Measurements from ENCODE around the gene ARHGEF38. TPM values are rescaled to one million over a fixed set of nuclear protein-coding genes. Genes with fewer than 3 reads are reported as not detected.
"Not testable (repeated sequence)": the region's sequence is repeated elsewhere in the genome, so short reads cannot be mapped to it uniquely, and the experiment has no call there.

Gene ARHGEF38
- total RNA-seq, 1 donor from 2014 or later = not detected

DNA sequence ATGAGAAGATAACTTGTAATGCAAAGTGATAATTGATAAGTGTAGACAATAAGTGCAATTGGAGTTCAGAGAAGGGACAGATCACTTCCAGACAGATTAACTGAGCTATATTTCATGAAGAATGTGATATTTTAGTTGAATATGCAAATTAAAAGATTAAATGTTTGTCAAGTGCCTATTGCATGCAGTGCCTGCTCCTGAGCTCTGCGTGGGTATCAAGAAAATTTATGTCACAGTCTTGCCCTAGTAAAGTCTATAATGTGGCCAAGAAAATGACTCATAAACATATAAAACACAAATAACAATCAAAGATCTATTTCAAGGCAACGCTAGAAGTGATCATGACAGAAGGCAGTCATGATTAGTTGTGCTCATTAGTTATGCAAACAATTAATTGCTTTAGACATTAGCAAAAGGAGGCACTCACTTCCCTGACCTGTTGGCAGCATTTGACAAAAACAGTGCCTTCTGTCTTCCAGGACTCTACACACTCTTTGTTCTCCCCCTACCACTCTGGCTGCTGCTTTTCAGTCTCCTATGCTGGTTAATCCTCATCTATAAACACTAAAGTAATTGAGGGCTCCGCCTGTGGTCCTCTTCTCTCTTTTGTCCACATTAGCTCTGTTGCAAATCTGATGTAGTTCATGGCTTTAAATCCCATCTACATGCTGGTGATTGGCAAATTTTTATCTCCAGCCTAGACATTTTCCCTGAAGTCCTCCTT, 47.7 kb downstream of the ARHGEF38 start:
- intact Hi-C loops (cut with micrococcal nuclease) = no loop called here
- ATAC-seq = no peak
- no peak for DNase-seq

DNA sequence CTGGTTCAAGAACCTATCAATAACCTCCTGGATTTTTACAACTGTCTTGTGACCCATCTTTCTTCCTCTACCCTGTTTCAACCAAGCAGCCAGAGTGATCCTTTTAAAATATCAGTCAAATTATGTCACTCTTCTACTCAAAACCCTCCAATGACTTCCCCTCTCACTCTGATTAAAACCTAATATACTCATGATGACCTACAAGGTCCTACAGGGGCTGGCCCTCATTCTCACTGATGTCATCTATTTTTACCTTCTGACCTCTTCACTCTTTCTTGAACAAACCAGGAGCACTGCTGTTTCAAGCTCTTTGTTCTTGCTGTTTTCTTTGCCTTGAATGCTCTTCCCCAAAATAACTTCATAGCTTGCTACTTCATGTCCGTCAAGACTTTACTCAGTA, 48.5 kb downstream of the ARHGEF38 start:
- no peak for ATAC-seq
- intact Hi-C loops (cut with micrococcal nuclease) = no loop called here
- DNase-seq = no peak

DNA sequence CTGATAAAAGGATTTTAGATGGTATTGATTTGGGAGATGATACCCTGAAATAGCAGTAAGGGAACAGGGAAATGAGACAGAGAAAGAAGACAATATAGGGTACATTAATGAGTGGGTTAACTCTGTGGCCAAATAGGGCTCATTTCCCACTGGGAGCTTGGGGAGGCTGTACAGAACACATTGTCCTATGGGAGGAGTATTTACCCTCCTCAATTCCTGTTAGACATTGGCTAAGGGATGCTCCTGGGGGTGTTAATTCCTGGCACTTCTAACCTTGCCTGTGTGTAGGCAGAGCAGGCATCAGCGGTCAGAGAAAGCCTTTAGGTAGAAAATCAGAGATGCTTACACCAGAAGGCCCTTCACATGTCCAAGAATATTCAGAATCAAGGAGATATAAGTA, 49.0 kb downstream of the ARHGEF38 start:
- no peak for ATAC-seq
- intact Hi-C loops (cut with micrococcal nuclease) = no loop called here
- no peak for DNase-seq

DNA sequence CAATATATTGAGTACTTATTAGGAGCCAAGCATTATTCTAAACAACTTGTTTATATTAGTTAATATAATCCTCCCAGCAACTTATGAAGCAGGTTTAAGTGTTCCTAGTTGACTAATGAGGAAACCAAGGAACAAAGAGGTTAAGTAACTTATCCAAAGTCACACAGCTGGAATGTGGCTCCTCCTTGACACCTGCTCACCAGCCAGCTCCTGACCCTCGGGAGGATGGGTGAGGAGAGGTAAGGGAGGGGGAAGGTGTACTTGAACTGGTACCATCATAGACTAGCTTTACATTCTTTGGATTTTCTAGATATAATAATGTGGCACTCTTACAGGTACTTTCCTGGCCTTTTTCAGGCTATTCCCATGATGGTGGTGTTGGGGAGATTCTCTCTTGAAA, 50.7 kb downstream of the ARHGEF38 start:
- intact Hi-C loops (cut with micrococcal nuclease) = no loop called here

DNA sequence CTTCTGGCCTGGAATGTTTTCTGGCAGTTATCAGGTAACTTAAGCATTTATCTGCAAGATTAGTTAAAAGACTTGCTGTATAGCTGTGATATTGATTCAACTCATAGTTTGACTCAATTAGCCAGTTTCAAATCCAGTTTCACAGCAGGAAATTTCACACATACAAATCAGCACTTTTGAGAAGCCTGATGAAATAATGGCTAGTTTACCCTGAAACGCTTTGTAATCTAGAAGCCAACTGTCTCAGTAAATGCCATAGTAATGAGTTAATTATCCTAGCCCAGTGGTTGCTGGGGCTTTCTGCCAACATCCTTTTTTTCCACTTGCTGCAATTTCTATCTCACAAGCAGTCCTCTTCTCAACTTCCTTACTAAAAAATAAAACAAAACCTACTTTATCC, 53.1 kb downstream of the ARHGEF38 start:
- intact Hi-C loops (cut with micrococcal nuclease) = no loop called here

More for the DNA sequence above, 50.7 kb downstream of the ARHGEF38 start:
- ATAC-seq = no peak
- DNase-seq = no peak

DNA sequence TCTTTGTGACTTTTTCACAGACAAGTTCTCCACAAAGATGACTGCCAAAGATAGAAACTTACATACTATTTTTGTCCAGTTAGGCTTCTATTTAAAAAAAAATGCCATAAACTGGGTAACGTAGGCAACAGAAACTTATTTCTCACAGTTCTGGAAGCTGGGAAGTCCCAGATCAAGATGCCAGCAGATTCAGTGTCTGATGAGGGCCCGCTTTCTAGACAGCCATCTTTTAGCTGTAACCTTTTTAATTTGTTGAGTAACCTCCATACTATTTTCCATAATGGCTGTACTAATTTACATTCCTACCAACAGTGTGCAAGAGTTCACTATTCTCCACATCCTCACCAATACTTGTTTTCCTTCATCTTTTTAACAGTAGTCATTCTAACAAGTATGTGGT, 55.5 kb downstream of the ARHGEF38 start:
- intact Hi-C loops (cut with micrococcal nuclease) = no loop called here
- DNase-seq = no peak
- ATAC-seq = no peak

More for the DNA sequence above, 53.1 kb downstream of the ARHGEF38 start:
- ATAC-seq (no peak), DNase-seq (no peak)

DNA sequence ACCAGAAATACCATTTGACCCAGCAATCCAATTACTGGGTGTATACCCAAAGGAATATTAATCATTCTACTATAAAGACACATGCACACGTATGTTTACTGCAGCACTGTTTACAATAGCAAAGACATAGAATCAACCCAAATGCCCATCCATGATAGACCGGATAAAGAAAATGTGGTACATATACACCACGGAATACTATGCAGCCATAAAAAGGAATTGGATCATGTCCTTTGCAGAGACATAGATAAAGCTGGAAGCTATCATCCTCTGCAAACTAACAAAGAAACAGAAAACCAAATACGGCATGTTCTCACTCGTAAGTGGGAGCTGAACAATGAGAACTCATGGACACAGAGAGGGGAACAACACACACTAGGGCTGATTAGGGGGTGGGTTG, 57.4 kb downstream of the ARHGEF38 start:
- intact Hi-C loops (cut with micrococcal nuclease); ATAC-seq; DNase-seq: not testable (repeated sequence)

DNA sequence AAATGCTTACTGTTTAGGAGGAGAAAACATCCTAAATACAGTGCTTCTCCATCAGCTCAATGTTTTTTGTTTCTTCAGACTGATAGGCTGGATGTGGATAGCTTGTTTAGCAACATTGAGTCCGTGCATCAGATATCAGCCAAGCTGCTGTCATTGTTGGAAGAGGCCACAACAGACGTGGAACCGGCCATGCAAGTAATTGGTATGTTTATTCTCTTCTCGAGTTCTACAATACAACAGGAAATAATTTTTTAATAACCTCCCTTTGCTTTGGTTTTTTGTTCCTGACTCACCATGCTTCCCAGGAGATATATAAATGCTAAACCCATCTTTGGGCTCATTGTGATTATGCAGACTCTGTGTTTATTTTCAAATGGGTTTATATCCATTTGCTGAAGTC, 60.9 kb downstream of the ARHGEF38 start:
- no peak for DNase-seq
- ATAC-seq = no peak
- intact Hi-C loops (cut with micrococcal nuclease) = no loop called here

DNA sequence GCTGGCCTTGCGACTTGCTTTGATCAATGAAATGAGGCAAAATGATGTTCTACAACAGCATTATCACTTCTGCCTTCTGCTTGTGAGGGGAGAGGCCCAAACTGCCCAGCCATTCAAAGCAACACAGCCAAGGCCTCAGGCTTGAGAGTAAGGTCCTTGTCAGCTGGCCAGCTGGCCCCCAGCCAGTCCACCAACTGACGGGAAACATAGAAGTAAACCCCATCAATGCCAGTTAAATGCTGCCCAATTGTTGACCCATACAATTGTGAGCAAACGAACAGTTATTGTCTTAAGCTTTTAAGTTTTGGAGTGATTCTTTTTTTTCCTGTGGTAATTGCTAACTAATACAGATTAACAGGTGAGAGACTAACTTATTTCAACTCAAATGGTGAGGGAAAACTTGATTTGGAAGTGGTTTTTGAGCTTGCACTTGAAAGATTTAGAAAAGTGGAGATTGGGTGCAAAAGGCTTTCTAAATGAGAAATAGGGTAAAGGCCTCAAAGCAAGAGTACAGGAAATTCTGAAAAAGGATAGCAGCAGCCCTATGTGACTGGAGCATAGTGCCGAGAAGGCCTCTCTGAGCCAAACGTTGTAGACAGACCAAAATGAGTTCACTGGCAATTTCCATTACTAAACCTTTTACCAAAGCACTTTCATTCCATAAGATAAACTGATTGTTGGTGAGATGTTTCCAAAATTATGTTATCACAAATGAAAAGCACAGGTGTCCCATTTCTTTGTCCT, 66.9 kb downstream of the ARHGEF38 start:
- DNase-seq (peak; percentile 81), ATAC-seq (peak; percentile 68)
- intact Hi-C loops (cut with micrococcal nuclease) = no loop called here

DNA sequence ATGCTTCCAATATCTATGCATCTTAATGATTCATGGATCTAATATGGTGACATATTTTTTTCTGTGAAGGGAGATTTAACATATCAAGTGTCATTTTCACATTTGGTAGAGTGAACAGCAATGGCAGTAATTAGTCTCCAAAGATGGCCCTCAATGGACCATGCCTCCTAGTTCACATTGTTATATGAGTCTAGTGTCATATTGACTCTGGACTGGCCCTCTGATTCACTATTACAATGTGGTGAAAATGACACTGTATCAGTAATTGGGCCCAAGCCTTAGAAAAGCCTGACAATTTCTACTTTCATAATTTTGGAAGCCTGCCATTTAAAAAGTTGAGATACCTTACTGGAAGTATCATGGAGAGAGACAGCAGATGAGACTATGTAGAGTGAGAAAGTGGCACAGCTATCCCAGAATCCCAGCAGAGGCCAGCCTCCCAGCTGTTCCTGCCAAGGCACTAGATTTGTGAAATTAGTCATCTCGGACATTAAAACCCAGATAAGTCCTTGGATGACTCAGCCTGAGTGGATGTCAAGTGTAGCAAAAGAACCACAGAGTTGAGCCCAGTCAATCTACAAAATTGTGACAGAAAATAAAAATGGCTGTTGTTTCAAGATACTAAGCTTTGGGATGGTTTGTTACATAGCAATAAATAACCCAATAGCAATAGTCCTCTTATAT, 68.4 kb downstream of the ARHGEF38 start:
- DNase-seq (no peak), ATAC-seq (peak; percentile 17)
- intact Hi-C loops (cut with micrococcal nuclease) = no loop called here

DNA sequence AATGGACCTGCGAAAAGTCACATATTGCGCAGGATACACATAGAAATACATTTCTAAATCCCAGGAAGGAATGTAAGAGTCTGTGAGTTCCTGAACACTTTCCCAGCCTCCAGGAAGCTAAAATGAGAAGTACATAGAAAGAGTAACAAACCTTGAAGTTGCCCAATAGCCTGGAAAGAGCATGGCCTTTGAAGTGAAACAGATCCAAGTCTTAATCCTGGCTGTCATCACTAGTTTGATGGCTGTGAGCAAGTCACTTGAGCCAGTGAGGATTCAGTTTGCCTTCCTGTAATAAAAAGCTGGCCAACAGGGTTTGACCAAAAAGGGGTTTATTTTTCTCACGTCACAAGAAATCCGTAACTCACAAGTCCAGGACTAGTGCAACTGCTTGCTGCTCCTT, 69.8 kb downstream of the ARHGEF38 start:
- DNase-seq = no peak

DNA sequence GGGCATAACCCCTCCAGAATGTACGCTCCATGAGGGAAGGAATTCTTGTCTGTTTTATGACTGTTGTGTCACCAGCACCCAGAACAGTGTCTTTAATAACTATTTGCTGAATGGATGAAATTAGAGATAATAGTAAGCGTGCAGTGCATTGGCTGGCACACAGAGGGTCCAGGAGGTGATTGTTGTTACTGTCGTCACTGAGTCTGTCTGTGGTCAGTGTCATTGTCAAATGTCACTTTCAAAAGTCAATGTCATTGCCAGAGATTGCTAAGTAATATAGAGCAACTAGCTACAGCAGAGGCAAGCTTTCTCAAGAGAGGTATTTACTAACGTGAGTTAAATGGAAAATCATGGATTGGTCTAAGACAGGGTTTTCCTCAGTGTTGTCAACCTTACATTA, 70.7 kb downstream of the ARHGEF38 start:
- DNase-seq (no peak), ATAC-seq (peak; percentile 59)
- intact Hi-C loops (cut with micrococcal nuclease) = no loop called here

More for the DNA sequence above, 69.8 kb downstream of the ARHGEF38 start:
- ATAC-seq = peak; percentile 79
- intact Hi-C loops (cut with micrococcal nuclease) = no loop called here

DNA sequence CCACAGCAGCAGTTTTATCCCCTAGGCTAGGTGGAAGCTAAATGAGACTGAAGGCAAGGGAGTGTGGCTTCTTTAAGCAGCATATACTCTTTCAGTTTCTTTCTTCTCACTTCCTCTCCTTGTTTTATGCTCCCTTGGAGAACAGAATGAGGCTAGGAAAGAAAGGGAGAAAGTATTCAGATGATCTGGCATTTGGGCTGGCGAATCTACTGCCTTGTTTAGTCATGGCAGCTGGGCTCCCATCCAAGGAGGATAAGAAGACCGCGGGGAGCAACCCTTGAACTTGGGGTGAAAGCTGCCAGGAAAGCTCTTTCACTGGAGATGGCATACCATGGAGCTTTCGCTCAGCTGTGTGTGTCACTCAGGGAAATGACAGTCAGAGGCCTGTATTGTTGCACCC, 72.1 kb downstream of the ARHGEF38 start:
- DNase-seq = no peak

DNA sequence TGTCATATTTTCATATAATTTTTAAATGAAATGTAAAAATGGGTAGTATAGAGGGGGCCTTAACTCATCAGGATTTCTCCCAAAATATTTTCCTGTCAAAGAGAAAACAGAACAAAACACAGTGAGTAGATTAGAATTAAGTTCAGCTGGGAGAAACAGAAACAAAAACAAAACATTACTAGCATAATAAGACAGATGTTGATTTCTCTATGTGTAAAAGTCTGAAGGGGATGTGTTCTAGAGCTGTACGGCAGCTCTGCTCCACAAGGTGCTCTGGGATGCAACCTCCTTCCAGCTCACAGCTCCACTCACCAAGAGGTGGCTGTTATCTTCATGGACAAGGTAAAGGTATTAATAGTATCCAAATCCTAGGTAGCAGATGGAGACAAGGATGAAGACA, 72.8 kb downstream of the ARHGEF38 start:
- ATAC-seq (no peak), DNase-seq (no peak)
- intact Hi-C loops (cut with micrococcal nuclease) = no loop called here

More for the DNA sequence above, 72.1 kb downstream of the ARHGEF38 start:
- intact Hi-C loops (cut with micrococcal nuclease) = no loop called here
- peak; percentile 45 for ATAC-seq

DNA sequence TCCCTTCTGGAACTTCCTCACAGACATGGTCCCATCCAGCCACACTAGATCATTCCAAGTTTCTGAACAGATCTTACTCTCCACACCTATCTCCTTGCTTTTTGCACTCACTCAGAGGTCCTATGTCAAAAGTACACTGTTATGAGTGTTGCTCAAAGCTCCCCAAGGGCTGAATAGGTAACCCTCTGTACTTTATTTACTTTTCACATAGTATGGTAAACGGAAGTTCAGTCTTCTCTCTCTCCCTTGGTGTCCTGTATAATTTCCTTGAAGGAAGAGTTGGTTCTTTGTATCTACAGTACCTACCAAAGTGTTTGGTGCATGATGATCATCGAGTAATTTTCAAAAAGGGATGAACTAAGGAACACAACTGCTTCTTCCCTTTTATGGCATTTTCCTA, 74.4 kb downstream of the ARHGEF38 start:
- DNase-seq (no peak), ATAC-seq (no peak)
- intact Hi-C loops (cut with micrococcal nuclease) = no loop called here

DNA sequence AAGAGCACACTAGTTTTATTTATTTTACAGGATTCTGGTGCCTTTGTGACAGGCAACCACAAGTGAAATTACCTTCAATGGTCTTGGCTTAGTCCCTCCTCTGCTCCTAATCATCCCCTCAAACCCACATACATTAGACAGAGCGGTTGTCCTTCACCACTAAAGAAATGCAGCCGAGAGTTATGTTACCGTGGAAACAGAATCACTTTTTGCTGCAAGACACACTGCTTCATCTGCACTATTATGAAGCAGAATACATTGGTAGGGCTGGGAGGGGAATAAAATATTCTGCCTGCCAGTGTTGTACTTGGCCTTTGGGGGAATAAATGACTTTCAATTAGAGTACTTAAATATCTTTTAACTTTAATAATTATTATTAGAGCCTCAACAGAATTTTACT, 75.2 kb downstream of the ARHGEF38 start:
- ATAC-seq (no peak), DNase-seq (no peak)
- intact Hi-C loops (cut with micrococcal nuclease) = no loop called here

DNA sequence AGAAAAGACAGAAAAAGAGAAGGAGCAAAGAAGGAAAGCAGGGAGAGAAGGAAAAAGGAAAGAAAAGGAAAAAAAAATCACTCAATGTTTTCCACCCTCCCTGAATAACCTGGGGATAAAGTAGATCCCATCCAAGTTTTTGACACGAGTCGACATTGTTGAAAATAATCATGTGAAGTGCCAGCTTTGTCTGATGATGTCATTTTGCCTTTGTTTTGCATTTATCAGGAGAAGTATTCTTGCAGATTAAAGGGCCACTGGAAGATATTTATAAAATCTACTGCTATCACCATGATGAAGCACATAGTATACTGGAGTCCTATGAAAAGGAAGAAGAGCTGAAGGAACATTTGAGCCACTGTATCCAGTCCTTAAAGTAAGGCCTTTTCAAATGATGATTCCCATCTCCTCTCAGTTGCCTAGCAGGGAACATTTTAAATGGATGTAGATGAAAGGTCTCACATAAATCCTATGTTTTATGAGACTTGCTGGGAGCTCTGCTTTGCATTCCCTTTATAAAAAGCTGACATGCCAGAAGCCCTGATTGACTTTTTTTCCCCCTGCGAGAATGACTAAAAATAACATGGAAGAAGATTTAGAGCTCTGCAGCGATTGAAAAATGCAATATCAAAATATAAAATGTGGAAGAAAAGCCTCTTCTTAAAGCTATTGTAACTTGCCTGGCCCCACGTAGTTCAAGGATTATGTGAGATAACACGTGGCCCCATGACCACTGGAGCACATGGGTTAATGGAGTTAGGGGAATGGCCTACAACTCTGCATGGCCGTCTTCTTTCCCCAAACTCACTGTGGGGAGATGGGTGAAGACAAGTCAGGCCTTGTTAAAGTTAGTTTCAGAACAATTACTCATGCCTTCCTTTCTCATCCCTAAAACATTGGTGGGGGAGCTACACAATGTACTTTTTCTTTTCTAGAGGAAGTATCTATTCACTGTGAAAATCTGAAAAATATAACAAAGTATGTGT, 78.5 kb downstream of the ARHGEF38 start:
- intact Hi-C loops (cut with micrococcal nuclease) = no loop called here
- ATAC-seq (peak; percentile 38), DNase-seq (no peak)

DNA sequence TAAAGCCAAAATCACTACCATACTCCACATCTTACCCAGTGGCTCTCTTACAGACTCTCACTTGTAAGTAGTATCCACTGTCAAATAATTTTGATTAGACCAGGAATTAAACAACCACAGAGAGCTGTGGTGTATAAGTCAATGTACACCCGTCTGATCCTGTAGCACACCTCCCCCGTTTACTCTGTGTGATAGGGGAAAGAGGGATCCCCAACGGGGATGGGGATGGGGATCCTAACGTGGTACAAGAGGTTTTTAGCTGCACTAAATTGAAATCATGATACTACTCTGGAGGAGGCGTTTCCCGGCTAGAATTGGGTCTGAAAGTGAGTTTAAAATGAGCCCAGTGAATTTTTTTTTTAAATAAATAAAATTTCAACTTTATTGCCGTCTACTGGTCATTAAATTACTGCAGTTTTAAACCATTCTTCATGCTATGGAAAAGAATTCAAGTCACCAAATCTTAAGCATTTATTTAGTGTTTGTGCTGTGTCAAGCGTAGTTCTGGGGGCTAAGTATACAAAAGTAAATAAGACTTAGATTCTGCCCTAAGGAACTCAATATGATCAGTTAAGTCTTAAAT, 79.5 kb downstream of the ARHGEF38 start:
- ATAC-seq (no peak), DNase-seq (no peak)
- intact Hi-C loops (cut with micrococcal nuclease) = no loop called here

DNA sequence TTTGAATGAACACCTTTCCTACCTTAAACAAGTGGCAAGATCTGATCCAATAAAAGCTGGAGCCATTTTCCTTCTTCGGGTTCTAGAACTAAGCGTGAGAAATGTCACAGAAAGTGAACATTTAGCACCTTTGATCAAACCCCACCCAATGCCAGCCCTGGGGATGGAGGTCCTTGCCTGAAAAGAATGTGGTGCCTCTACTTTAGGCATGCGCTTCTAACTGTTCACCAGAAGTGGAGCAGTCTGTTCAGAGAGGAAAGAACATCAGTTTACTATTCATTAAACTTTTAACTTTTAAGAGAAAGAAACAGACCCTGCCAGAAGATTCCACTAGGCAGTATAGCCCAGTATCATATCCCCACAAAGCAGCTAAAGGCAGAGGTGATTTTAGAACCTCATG, 80.2 kb downstream of the ARHGEF38 start:
- intact Hi-C loops (cut with micrococcal nuclease) = no loop called here
- DNase-seq (no peak), ATAC-seq (no peak)

Measured in left ventricle myocardium superior (tissue), 1 donor.